Lower lobe of right lung (tissue), 2 donors: ENCODE data around the gene TRIM26. TPM values are rescaled to one million over a fixed set of nuclear protein-coding genes. Genes with fewer than 3 reads are reported as not detected.
"Not testable (repeated sequence)": the region's sequence is repeated elsewhere in the genome, so short reads cannot be mapped to it uniquely, and the experiment has no call there.

Experiments used
- ATAC-seq, 2 donors: fragments of 200-7000 bp; cut with Tn5 transposase; one replicate each; pipeline ENCODE4 v1.9.1; 2020 to 2022; ENCODE audit warnings: mild to moderate bottlenecking in 2 of 2, moderate library complexity in 2 of 2
- DNase-seq: peaks from one replicate; pipeline ENCODE4 v3.0.0-alpha.2; 2020
- H3K27ac ChIP-seq: fragments of 200-600 bp; one replicate; pipeline ENCODE4 v1.8.0; 2022
- H3K27me3 ChIP-seq: fragments of 200-600 bp; one replicate; pipeline ENCODE4 v1.8.0; 2022; ENCODE audit warnings: low read depth
- H3K36me3 ChIP-seq: fragments of 200-600 bp; one replicate; pipeline ENCODE4 v1.8.0; 2022; ENCODE audit warnings: mild to moderate bottlenecking
- H3K4me1 ChIP-seq: fragments of 200-600 bp; one replicate; pipeline ENCODE4 v1.8.0; 2022
- H3K4me3 ChIP-seq: fragments of 200-600 bp; one replicate; pipeline ENCODE4 v1.8.0; 2022; ENCODE audit warnings: mild to moderate bottlenecking
- H3K9me3 ChIP-seq: fragments of 200-600 bp; one replicate; pipeline ENCODE4 v1.8.0; 2022
- CTCF ChIP-seq: fragments of 200-600 bp; IDR thresholded peaks from one replicate; pipeline ENCODE4 v1.8.0; 2022; ENCODE audit warnings: antibody characterized with exemption, mild to moderate bottlenecking
- intact Hi-C: fragments of 100-400 bp; cut with DNase I; formaldehyde crosslinking; loops from one replicate; pipeline ENCODE4 v1.11.0; 2022
- total RNA-seq: library from RNA; stranded (reverse); fragmentation: NEBNext Ultra II Directional; extraction: Animal tissue kit (Norgen Biotek cat#: 25700); gene quantifications from one replicate; pipeline ENCODE4 v1.2.1, GENCODE V29; 2021
- donor health status: DM: no; HTN: yes; CAD: no; lungs with severe emphysema.

TRIM26 gene
- total RNA-seq, 1 donor from 2014 or later: 46.0 TPM

- H3K36me3 ChIP-seq: no peaks in the 10 kb centered on the region
- no peaks in the 10 kb centered on the region for H3K4me1 ChIP-seq
- no peak overlapping the region for H3K4me3 ChIP-seq
- intact Hi-C loops: no loop called here
- H3K9me3 ChIP-seq: no peaks in the 10 kb centered on the region
- DNase-seq (no peak), ATAC-seq (no peak)
- no peaks in the 10 kb centered on the region for H3K27me3 ChIP-seq
- no peak for TF ChIP-seq CTCF
- H3K27ac ChIP-seq: no peak overlapping the region
Measured at GRCh38 chr6:30227242-30227722, 14.1 kb upstream of the TRIM26 start.

- Histone ChIP-seq H3K27ac (no peak overlapping the region), H3K9me3 (no peaks in the 10 kb centered on the region), H3K27me3 (no peaks in the 10 kb centered on the region), H3K4me3 (no peak overlapping the region), H3K36me3 (no peaks in the 10 kb centered on the region), H3K4me1 (peaks cover 4% of the 10 kb centered on the region)
- intact Hi-C loops: no loop called here
- ATAC-seq: no peak
- no peak for DNase-seq
- TF ChIP-seq CTCF: no peak
Measured at GRCh38 chr6:30223339-30223738, 10.1 kb upstream of the TRIM26 start.

- H3K4me1 ChIP-seq, DNase-seq, H3K27me3 ChIP-seq, H3K4me3 ChIP-seq, intact Hi-C loops, H3K27ac ChIP-seq, H3K36me3 ChIP-seq, H3K9me3 ChIP-seq, ATAC-seq: not testable (repeated sequence)
Measured at GRCh38 chr6:30221956-30222355, 8.8 kb upstream of the TRIM26 start.

- H3K27me3 ChIP-seq, H3K4me1 ChIP-seq, H3K36me3 ChIP-seq, intact Hi-C loops, H3K4me3 ChIP-seq, DNase-seq, H3K9me3 ChIP-seq, ATAC-seq, H3K27ac ChIP-seq: not testable (repeated sequence)
Measured at GRCh38 chr6:30221395-30221794, 8.2 kb upstream of the TRIM26 start.

GRCh38 chr6:30219244-30219643 is 6.0 kb upstream of the TRIM26 start:
- TF ChIP-seq CTCF: peak; percentile 80
- Histone ChIP-seq H3K27me3 (no peaks in the 10 kb centered on the region), H3K4me1 (peaks cover 9% of the 10 kb centered on the region), H3K4me3 (no peak overlapping the region), H3K27ac (no peak overlapping the region), H3K36me3 (no peaks in the 10 kb centered on the region), H3K9me3 (no peaks in the 10 kb centered on the region)
- ATAC-seq (peak; percentile 72 to 77), DNase-seq (no peak)
- intact Hi-C loops: no loop called here

GRCh38 chr6:30216096-30216495 is 2.9 kb upstream of the TRIM26 start:
- intact Hi-C loops: no loop called here
- Histone ChIP-seq H3K36me3 (no peaks in the 10 kb centered on the region), H3K27ac (no peak overlapping the region), H3K27me3 (no peaks in the 10 kb centered on the region), H3K4me1 (peaks cover 25% of the 10 kb centered on the region), H3K4me3 (no peak overlapping the region), H3K9me3 (no peaks in the 10 kb centered on the region)
- DNase-seq (no peak), ATAC-seq (no peak)
- TF ChIP-seq CTCF: no peak

GRCh38 chr6:30214657-30214982 is 1.4 kb upstream of the TRIM26 start:
- Histone ChIP-seq H3K36me3 (no peaks in the 10 kb centered on the region), H3K27me3 (no peaks in the 10 kb centered on the region), H3K27ac (peak overlapping the region; percentile 96), H3K4me3 (peak overlapping the region; percentile 85), H3K9me3 (no peaks in the 10 kb centered on the region), H3K4me1 (peaks cover 36% of the 10 kb centered on the region)
- DNase-seq (no peak), ATAC-seq (no peak)
- intact Hi-C loops: no loop called here
- TF ChIP-seq CTCF: no peak
